Activated T-cell treated with anti-CD3 and anti-CD28 coated beads, Interleukin-2, amount 50 U/mL, for 4 hours (primary cell): ENCODE results near the gene B3GALT4. TPM values are rescaled to one million over a fixed set of nuclear protein-coding genes. Genes with fewer than 3 reads are reported as not detected.
A peak's percentile ranks its signal among the peaks of the same experiment; 100 is the strongest.

Source experiments
- ATAC-seq, 2 donors: fragments of 200-7000 bp; cut with Tn5 transposase; one replicate each; pipeline ENCODE4 v1.10.0; 2021
- DNase-seq: peaks from one replicate; pipeline ENCODE4 v3.0.0-alpha.2; 2020
- H3K27me3 Mint-ChIP-seq: one replicate; pipeline ENCODE4 v1.8.0; 2021; ENCODE audit warnings: low read depth, mixed read lengths
- H3K36me3 Mint-ChIP-seq: one replicate; pipeline ENCODE4 v1.8.0; 2022; ENCODE audit warnings: mixed read lengths; ENCODE audit not compliant: insufficient read depth
- H3K4me1 Mint-ChIP-seq: one replicate; pipeline ENCODE4 v1.8.0; 2021; ENCODE audit warnings: low read depth, mixed read lengths
- H3K4me3 Mint-ChIP-seq: one replicate; pipeline ENCODE4 v1.8.0; 2021; ENCODE audit warnings: mild to moderate bottlenecking, moderate library complexity, mixed read lengths
- H3K9me3 Mint-ChIP-seq: one replicate; pipeline ENCODE4 v1.8.0; 2021; ENCODE audit warnings: mixed read lengths
- total RNA-seq, 3 donors: library from RNA; stranded (reverse); gene quantifications; one replicate each; pipeline ENCODE4 v1.2.1, GENCODE V29; 2021

The B3GALT4 gene
- total RNA-seq, 3 donors from 2014 or later, result 2.6 to 3.8 (median 3.7) TPM

DNA sequence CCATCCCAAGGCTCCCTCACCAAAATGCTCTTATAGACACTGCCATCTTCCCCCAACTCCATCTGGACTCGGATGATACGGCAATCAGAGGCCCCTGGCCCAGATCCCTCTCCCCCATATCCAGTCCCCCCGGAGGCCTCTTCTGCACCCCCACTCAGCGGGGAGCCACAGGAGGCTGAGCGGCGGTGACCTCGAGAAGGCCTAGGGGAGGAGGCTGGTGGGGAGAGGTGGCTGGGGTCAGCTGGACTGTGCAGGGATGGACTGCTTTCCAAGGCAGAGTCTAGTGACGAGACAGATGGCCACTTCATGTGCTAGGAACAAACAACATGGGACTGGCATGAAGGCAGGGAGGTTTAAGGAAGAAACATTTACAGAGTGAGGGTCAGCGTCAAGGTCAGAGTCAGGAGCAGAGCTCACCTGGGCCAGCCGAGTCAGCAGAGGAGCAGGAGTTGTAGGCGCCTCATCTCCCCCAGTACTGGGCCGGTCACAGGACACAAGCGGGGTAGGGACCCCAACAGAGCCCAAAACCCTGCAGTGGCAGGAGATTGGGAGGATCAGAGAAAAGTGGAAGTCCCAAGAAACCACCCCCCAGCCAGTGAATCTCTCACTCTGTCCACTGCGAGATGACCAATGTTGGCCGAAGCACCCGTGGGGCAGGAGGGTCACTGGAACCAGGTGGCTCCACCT, 16.2 kb downstream of the B3GALT4 start:
- DNase-seq, result no peak
- H3K27me3 Mint-ChIP-seq, result no peaks in the 10 kb centered on the region
- peak overlapping the region; percentile 35 for H3K4me3 Mint-ChIP-seq
- H3K4me1 Mint-ChIP-seq, result peaks cover 34% of the 10 kb centered on the region
- no peaks in the 10 kb centered on the region for H3K9me3 Mint-ChIP-seq
- ATAC-seq, result no peak
- peaks cover 24% of the 10 kb centered on the region for H3K36me3 Mint-ChIP-seq

DNA sequence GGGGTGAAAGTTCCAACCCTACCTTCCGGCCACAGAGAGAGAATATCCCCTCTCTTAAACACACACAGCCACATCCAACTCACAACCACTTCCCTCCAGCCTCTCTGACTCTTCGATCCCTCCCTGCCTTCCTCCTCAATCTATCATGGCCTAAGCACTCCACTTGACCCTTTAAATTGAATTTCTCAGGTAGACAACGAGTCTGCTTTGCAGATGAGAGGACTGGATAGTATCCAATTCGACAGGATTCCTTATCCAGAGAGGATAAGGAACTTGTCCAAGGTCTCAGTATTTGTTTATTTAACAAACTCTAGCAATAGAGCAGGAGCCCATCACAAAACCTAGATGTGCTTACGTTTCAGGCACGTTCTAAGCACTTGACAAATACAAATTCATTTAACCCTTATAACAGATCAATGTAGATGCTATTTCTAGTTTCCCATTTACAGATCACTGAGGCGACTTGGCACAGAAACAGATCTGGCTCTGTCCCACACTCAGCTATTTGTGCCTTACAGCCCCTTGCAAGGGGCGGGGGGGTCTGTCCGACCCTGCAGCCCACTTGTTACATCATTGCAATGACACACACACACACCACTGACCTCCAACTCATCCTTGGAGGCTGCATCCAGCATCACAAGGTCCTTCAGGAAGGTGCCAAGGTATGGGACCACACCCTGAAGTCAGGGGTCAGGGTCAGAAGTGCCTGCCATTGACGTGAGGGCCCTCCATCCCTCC, 17.3 kb downstream of the B3GALT4 start:
- DNase-seq (no peak), ATAC-seq (no peak)
- H3K4me1 Mint-ChIP-seq, result peaks cover 31% of the 10 kb centered on the region
- H3K9me3 Mint-ChIP-seq, result no peaks in the 10 kb centered on the region
- peaks cover 24% of the 10 kb centered on the region for H3K36me3 Mint-ChIP-seq
- no peaks in the 10 kb centered on the region for H3K27me3 Mint-ChIP-seq
- H3K4me3 Mint-ChIP-seq, result no peak overlapping the region

DNA sequence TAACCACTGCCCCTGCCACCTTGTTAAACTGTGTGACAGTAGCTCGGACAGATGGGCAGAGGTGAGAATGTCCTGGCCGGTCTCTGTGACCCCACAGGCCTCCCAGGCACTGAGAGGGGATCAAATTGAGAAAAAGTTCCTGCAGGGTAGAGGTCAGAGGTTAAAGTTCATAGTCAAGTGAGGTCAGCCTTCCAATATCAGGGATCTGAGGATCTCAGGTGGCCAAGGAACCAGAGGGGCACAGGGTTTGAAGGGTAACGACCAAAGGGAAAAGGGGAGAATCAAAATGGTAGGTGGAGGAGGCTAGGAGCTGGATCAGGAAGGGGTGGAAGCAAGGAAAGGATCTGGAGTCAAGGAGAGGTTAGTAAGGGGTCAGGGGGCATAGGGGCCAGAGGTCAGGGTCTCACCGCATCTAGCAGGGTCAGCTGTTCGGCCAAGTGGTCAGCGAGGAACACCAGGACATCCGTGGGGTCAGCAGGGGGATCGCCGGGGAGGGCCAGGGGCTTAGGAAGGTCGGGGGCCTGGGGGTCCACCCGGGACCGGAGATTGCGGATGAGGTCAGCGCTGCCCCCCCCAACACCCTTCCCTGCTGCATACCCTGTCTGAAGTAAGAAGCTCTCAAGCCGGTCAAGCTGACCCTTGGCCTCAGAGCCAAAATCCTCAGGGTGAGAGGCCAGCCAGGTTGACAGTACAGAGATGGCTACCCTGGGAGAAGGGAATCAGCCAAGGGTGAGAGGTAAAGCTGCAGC, 18.9 kb downstream of the B3GALT4 start:
- ATAC-seq (no peak), DNase-seq (no peak)
- H3K36me3 Mint-ChIP-seq, result peaks cover 26% of the 10 kb centered on the region
- no peak overlapping the region for H3K4me3 Mint-ChIP-seq
- no peaks in the 10 kb centered on the region for H3K27me3 Mint-ChIP-seq
- no peaks in the 10 kb centered on the region for H3K9me3 Mint-ChIP-seq
- peaks cover 34% of the 10 kb centered on the region for H3K4me1 Mint-ChIP-seq

DNA sequence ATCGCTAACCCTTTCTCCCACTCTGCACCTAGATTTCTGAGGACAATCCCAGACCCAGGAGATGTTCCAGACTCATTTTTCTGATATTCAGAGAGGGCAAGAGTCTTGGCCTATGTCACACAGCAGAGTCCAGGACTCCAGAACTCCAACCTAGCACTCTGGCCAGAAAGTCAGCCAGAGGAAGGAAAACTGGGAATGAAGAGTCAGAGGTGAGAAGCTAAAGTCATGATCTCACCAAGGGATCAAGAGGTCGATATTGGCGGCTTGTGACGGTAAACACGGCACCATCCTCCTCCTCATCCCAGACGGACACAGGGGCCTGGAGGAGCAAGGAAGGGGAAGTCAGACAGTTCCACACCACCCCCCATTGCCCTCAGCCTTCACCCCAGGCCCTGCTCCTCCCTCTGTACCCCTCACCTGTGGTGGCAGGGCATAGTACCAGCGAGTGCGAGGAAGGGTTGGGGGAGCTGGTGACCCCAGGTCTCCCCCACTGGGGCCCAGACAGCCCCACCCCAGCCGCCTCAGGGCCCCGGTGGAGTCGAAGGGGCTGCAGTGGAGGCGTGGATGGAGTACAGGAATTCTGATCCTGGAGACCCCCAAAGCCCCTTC, 20.0 kb downstream of the B3GALT4 start:
- Mint-ChIP-seq H3K4me3 (peak overlapping the region; percentile 94), H3K4me1 (peaks cover 33% of the 10 kb centered on the region), H3K9me3 (no peaks in the 10 kb centered on the region), H3K36me3 (peaks cover 24% of the 10 kb centered on the region), H3K27me3 (no peaks in the 10 kb centered on the region)
- no peak for ATAC-seq
- no peak for DNase-seq

DNA sequence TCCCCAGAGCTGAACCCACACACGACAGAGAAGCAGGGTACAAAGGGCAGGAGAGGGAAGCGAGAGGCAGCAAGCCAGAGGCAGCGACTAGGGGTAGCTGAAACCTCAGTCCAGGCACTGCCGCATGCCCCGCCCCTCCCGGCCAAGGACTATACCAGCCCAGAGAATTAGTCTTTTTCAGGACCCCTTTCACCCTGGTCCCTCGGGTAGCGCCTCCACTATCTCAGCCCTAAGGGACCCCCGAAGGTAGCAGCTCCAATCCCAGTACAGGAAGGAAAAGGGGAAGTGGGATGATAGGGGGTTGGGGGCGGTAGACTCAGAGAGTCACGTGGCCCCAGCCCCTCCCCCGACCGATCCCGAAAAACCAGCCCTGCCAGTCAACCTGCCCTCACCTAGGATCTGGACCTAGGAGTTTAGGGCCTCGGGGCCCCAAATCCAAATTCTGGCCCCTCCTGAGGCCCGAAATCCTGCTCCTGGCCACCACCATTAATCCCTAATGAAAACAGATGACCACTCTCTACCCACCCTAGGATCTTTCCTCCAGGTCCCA, 20.6 kb downstream of the B3GALT4 start:
- Mint-ChIP-seq H3K4me1 (peaks cover 33% of the 10 kb centered on the region), H3K9me3 (no peaks in the 10 kb centered on the region), H3K4me3 (peak overlapping the region; percentile 94), H3K36me3 (peaks cover 20% of the 10 kb centered on the region), H3K27me3 (no peaks in the 10 kb centered on the region)
- DNase-seq (no peak), ATAC-seq (no peak)

DNA sequence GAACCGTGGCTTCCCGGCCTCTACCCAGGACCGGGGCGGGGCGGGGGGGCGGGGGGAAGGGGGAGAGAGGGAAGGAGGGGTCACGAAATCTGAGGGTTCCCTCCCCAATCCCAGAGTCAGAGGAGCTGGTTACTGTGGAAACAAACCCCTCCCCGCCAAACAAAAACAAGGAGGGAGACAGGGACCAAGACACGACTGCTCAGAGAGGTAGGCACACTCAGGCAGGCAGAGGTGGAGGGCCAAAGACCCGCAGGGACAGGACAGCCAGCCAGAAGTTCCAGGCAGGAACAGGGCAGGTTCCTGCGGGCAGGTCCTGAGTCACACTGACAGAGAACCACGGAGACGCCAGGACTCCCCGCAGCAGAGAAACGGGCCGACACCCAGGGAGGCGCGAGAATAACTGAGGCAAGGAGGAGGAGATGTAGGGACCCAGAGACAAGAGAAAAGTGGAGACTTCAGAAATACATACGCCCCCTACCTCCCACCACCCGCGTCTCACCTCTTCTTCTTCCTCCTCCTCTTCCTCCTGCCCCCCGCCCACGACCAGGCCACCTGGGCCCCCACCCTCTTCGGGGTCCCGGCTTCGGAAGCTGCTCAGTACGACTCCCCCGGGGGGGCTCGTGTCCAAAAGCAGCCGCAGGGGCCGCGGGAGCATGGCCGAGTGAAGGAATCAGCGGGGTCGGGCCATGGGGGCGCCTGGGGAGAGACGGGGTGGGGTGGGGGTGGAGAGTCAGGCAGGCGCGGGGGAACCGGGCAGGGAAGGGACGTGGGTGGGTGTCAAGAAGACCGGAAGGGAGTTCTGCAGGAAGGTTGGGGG, 21.2 kb downstream of the B3GALT4 start:
- Mint-ChIP-seq H3K9me3 (no peaks in the 10 kb centered on the region), H3K4me1 (peaks cover 33% of the 10 kb centered on the region), H3K36me3 (peaks cover 17% of the 10 kb centered on the region)

DNA sequence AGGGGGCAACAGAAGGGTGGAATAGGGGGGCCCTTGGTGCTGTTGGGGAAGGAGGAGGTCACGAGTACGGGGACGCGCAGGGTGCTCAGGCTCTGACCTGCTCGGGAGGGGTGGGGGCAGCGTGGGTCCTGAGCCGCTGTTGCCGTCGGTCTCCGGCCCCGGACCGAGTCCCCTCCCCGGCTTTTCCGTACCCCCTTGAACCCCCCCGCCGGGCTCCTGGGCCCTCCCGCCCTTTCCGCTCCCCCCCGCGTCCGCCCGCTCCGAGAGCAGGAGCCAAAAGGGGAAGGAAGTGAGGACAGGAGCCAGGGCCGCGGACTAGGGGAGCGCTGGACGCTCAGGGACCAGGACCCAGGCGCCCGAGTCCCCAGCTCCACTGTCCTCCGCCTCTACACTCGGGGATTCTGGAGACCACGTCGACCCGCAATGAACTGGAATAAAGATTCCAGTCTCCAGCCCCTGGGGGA, 21.9 kb downstream of the B3GALT4 start, which contains the start of gene RGL2:
RGL2 (minus strand) TSS at position 170 of the 464 bp plus-strand sequence. CDS start 332 bp downstream, outside the sequence.
- Mint-ChIP-seq H3K36me3 (peaks cover 21% of the 10 kb centered on the region), H3K4me1 (peaks cover 36% of the 10 kb centered on the region), H3K27me3 (no peaks in the 10 kb centered on the region), H3K4me3 (peak within 1 kb of the TSS; percentile 94), H3K9me3 (no peaks in the 10 kb centered on the region)
- DNase-seq (peak; percentile 52), ATAC-seq (peak; percentile 27 to 29)

More for the DNA sequence above, 21.2 kb downstream of the B3GALT4 start:
- DNase-seq, result peak; percentile 29
- Mint-ChIP-seq H3K27me3 (no peaks in the 10 kb centered on the region), H3K4me3 (peak overlapping the region; percentile 94)
- peak; percentile 14 to 29 for ATAC-seq

DNA sequence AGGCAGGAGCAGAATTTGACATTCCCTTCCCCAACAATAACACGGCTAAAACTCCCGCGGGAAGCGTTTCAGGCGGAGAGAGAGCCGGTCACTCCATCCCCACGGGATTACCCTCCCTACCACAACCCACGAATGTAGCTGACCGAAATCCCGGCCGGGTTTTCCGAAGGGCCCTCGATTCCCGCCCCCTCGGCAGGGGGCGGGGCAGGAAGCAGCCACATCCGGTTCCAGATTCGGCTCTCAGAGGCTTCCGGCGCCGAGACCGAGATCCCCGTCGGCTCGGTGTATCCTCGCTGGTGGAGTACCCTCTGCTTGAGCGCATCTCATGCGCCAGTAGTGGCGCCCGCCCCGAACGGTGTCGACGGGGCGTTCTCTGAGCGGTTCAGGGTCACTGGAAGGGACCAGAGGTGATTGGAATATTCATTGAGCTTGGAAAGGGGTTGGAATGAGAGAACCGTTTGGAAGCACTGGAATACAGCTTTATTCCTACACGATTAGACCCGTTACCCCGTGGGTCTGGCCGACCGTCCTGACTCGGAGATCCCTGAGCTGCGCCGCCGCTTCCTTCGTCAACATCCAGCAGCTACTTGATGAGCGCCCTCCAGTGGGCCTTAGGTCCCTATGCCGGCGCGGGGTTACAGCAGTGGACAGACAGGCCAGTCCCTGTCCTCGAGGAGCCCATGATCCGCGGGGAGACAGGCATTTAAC, 22.5 kb downstream of the B3GALT4 start:
- Mint-ChIP-seq H3K4me3 (peak overlapping the region; percentile 94), H3K36me3 (peaks cover 20% of the 10 kb centered on the region), H3K27me3 (no peaks in the 10 kb centered on the region), H3K4me1 (peaks cover 36% of the 10 kb centered on the region), H3K9me3 (no peaks in the 10 kb centered on the region)
- DNase-seq (peak; percentile 91), ATAC-seq (peak; percentile 88)

DNA sequence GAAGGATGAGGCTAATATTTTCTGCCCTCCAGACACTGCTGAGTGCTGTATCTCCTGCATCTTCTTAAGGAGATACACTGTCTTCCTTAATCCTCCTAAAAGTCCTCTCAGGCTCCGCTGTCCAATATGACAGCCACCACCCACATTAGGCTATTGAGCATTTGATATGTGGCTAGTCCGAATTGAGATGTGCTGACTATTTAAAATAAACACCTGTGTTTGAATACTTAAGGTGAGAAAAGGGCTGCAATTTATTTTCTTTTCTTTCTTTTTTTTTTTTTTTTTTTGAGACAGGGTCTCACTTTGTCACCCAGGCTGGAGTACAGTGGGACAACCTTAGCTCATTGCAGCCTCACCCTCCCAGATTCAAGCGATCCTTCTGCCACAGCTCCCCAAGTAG, 25.0 kb downstream of the B3GALT4 start:
- H3K4me3 Mint-ChIP-seq, result no peak overlapping the region
- no peaks in the 10 kb centered on the region for H3K27me3 Mint-ChIP-seq
- no peaks in the 10 kb centered on the region for H3K9me3 Mint-ChIP-seq
- DNase-seq (no peak), ATAC-seq (no peak)
- peaks cover 48% of the 10 kb centered on the region for H3K4me1 Mint-ChIP-seq
- peaks cover 29% of the 10 kb centered on the region for H3K36me3 Mint-ChIP-seq

DNA sequence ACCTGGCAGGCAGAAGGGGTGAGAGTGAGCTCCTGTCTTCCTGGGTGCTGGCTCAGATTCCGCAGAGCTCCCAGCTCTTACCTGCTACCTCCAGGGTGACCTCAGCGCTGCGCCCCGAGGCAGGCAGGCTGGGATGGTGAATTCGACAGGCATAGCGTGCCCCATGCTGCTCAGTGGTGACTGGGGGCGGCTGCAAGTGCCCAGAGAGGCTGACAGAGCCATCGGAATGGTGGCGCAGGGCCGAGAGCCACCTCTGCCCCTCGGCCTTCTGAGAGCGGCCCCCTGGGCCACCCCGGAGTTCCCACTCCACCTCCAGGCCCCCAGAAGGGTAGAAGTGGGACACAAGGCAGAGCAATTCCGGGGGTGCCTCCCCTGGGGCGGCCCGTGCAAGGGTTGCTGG, 27.3 kb downstream of the B3GALT4 start:
- DNase-seq (no peak), ATAC-seq (no peak)
- Mint-ChIP-seq H3K27me3 (no peaks in the 10 kb centered on the region), H3K9me3 (no peaks in the 10 kb centered on the region), H3K36me3 (peaks cover 34% of the 10 kb centered on the region), H3K4me3 (no peak overlapping the region), H3K4me1 (peaks cover 49% of the 10 kb centered on the region)

DNA sequence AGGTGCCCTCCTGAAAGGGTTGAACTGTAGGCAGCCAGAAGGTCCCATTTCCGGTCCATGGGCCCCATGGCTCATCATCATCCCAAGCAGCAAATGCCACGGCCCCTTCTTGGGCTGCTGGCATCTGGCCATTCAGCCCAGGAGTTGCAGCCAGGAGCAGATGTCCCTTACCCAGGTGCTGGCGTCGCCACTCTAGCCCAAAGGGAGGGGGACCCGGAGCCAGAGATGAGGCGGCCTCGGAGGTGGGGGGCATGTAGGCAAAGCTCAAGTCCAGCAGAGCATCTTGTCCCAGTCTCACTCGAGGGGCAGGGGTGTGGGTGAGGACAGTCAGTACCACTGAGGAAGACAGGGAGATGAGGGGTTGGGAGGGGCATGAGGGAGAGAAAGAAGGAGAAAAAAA, 28.1 kb downstream of the B3GALT4 start:
- Mint-ChIP-seq H3K36me3 (peaks cover 30% of the 10 kb centered on the region), H3K4me1 (peaks cover 41% of the 10 kb centered on the region), H3K4me3 (no peak overlapping the region), H3K9me3 (no peaks in the 10 kb centered on the region), H3K27me3 (no peaks in the 10 kb centered on the region)
- DNase-seq (no peak), ATAC-seq (no peak)

DNA sequence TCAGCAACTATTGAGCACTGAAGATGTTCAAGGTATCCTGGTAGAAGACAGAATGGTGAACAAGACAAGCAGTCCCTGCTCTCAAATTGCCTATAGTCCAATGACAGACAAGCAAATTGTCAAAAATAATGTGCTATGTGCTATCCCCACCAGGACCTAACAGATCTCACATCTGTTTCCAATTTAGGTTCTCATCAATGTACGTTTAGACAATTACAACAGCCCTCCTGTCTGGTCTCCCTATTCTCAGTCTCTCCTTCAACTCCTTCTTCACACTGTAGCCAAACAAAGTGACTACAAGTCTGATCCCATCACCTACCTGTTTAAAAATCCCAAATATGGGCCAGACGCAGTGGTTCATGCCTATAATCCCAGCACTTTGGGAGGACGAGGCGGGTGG, 29.4 kb downstream of the B3GALT4 start:
- DNase-seq, result no peak
- Mint-ChIP-seq H3K36me3 (peaks cover 33% of the 10 kb centered on the region), H3K27me3 (no peaks in the 10 kb centered on the region), H3K4me1 (peaks cover 38% of the 10 kb centered on the region), H3K4me3 (no peak overlapping the region), H3K9me3 (no peaks in the 10 kb centered on the region)
- no peak for ATAC-seq
